ENCODE data around the gene OR7D2.

The OR7D2 gene

DNA sequence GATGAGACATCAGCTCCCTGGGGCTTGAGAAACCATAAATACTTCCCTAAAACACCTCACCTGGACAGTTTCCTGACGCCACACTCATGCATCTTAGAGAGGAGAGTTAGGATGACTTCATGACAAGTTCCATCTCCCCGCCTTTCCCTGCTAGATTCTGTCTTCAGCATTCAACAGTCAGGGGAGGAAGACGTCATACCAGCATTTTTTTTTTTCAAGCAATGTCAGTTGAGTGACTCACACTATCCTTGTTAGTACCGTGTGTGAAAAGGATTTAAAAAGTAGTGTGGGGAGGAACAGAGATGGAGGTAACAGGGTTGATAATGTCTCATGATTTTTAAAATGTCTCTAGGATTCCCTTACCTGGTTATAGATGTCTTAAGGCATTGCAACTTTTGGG, at the start of gene OR7D2:
Gene OR7D2 (plus strand): TSS at position 79 of the 400 bp plus-strand sequence. CDS start 6,803 bp downstream, outside the sequence.
- no peak within 1 kb of the TSS for H3K9ac ChIP-seq (ENCODE audit: low read length)
- TF ChIP-seq EZH2 (IDR thresholded peaks at IDR 0.05; ENCODE audit: borderline replicate concordance, low read length) = no peak
- TF ChIP-seq, protein P1, sequence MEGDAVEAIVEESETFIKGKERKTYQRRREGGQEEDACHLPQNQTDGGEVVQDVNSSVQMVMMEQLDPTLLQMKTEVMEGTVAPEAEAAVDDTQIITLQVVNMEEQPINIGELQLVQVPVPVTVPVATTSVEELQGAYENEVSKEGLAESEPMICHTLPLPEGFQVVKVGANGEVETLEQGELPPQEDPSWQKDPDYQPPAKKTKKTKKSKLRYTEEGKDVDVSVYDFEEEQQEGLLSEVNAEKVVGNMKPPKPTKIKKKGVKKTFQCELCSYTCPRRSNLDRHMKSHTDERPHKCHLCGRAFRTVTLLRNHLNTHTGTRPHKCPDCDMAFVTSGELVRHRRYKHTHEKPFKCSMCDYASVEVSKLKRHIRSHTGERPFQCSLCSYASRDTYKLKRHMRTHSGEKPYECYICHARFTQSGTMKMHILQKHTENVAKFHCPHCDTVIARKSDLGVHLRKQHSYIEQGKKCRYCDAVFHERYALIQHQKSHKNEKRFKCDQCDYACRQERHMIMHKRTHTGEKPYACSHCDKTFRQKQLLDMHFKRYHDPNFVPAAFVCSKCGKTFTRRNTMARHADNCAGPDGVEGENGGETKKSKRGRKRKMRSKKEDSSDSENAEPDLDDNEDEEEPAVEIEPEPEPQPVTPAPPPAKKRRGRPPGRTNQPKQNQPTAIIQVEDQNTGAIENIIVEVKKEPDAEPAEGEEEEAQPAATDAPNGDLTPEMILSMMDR (IDR thresholded peaks at IDR 0.05; ENCODE audit: low read length) = no peak

DNA sequence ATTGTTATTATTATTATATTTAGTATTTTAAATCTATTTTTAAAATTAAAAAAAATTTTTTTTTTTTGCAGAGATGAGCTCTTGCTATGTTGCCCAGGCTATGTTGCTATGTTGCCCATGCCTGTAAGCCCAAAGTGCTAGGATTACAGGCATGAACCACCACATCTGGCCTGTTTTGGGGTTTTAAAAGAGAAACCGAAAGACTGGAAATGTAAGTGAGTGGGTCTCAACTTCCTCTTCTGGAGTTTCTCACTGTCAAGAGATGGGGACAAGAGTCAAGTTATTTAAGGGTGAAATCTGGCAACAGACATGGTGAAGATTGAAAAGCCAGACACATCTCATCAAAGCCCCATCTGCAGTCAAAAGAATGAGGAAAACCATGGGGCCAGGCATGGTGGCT, 47.8 kb upstream of the OR7D2 start:
- H3K4me1 ChIP-seq (ENCODE audit: insufficient read depth, low read length, severe bottlenecking) = no peaks in the 10 kb centered on the region
- H3K36me3 ChIP-seq (ENCODE audit: insufficient read depth, low read length) = no peaks in the 10 kb centered on the region
- H3K27me3 ChIP-seq (ENCODE audit: insufficient read depth, low read length) = no peaks in the 10 kb centered on the region
- no peaks in the 10 kb centered on the region for H4K20me1 ChIP-seq (ENCODE audit: insufficient read depth, low read length)
- H3K4me3 ChIP-seq (ENCODE audit: low read depth, low read length, poor library complexity, severe bottlenecking) = no peak overlapping the region
- no peak overlapping the region for H2AFZ ChIP-seq (ENCODE audit: low read length)
- no peak overlapping the region for H3K27ac ChIP-seq (ENCODE audit: low read depth, low read length, poor library complexity, severe bottlenecking)
- H3K79me2 ChIP-seq (ENCODE audit: insufficient read depth, low read length) = no peaks in the 10 kb centered on the region
- H3K9ac ChIP-seq (ENCODE audit: low read length) = no peak overlapping the region
- H3K9me3 ChIP-seq (ENCODE audit: low read length) = no peaks in the 10 kb centered on the region
- TF ChIP-seq, protein P1 (IDR thresholded peaks at IDR 0.05; ENCODE audit: low read length) = no peak
- no peak for TF ChIP-seq EZH2 (IDR thresholded peaks at IDR 0.05; ENCODE audit: borderline replicate concordance, low read length)
- H3F3A ChIP-seq (ENCODE audit: insufficient read depth, low read length) = no peaks in the 10 kb centered on the region
- H3K9me2 ChIP-seq (ENCODE audit: low read depth, low read length) = no peaks in the 10 kb centered on the region
- H3K4me2 ChIP-seq (ENCODE audit: low read length) = no peak overlapping the region

More for the DNA sequence above, at the start of gene OR7D2:
- H3F3A ChIP-seq (ENCODE audit: insufficient read depth, low read length) = no peaks in the 10 kb centered on the region
- no peak within 1 kb of the TSS for H3K4me3 ChIP-seq (ENCODE audit: low read depth, low read length, poor library complexity, severe bottlenecking)
- H3K9me2 ChIP-seq (ENCODE audit: low read depth, low read length) = no peaks in the 10 kb centered on the region
- H3K27me3 ChIP-seq (ENCODE audit: insufficient read depth, low read length) = no peaks in the 10 kb centered on the region
- H3K9me3 ChIP-seq (ENCODE audit: low read length) = no peaks in the 10 kb centered on the region
- no peak within 1 kb of the TSS for H3K4me2 ChIP-seq (ENCODE audit: low read length)
- H3K79me2 ChIP-seq (ENCODE audit: insufficient read depth, low read length) = no peaks in the 10 kb centered on the region
- no peaks in the 10 kb centered on the region for H3K4me1 ChIP-seq (ENCODE audit: insufficient read depth, low read length, severe bottlenecking)
- H2AFZ ChIP-seq (ENCODE audit: low read length) = no peak within 1 kb of the TSS
- H3K27ac ChIP-seq (ENCODE audit: low read depth, low read length, poor library complexity, severe bottlenecking) = no peak within 1 kb of the TSS
- H4K20me1 ChIP-seq (ENCODE audit: insufficient read depth, low read length) = no peaks in the 10 kb centered on the region
- H3K36me3 ChIP-seq (ENCODE audit: insufficient read depth, low read length) = no peaks in the 10 kb centered on the region

DNA sequence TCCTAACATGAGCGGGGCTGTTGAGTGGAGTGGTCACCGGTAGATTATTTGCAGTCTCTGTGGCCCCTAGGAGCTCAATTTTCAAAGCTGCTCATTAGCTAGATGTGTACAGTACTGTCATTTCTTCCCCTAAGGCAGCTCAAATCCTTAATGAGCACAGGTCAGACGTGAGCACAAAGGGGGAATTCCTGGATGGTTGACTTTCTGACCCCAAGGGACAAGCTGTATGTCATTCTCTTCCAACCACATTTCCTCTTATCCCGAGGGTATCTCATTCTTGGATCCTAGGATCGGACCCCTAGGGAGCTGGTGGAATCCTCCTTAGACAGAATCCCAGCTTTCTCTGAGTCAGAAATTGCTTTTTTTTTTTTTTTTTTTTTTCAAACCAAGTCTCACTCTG, 46.4 kb upstream of the OR7D2 start:
- Histone ChIP-seq H3F3A (ENCODE audit: insufficient read depth, low read length) (no peaks in the 10 kb centered on the region), H3K9me3 (ENCODE audit: low read length) (no peaks in the 10 kb centered on the region), H3K4me2 (ENCODE audit: low read length) (no peak overlapping the region), H3K4me1 (ENCODE audit: insufficient read depth, low read length, severe bottlenecking) (peaks cover 5% of the 10 kb centered on the region), H3K9me2 (ENCODE audit: low read depth, low read length) (no peaks in the 10 kb centered on the region), H4K20me1 (ENCODE audit: insufficient read depth, low read length) (no peaks in the 10 kb centered on the region), H3K36me3 (ENCODE audit: insufficient read depth, low read length) (no peaks in the 10 kb centered on the region), H3K9ac (ENCODE audit: low read length) (no peak overlapping the region), H2AFZ (ENCODE audit: low read length) (no peak overlapping the region), H3K27ac (ENCODE audit: low read depth, low read length, poor library complexity, severe bottlenecking) (no peak overlapping the region), H3K79me2 (ENCODE audit: insufficient read depth, low read length) (no peaks in the 10 kb centered on the region), H3K27me3 (ENCODE audit: insufficient read depth, low read length) (no peaks in the 10 kb centered on the region), H3K4me3 (ENCODE audit: low read depth, low read length, poor library complexity, severe bottlenecking) (no peak overlapping the region)
- TF ChIP-seq EZH2 (IDR thresholded peaks at IDR 0.05; ENCODE audit: borderline replicate concordance, low read length) = no peak

DNA sequence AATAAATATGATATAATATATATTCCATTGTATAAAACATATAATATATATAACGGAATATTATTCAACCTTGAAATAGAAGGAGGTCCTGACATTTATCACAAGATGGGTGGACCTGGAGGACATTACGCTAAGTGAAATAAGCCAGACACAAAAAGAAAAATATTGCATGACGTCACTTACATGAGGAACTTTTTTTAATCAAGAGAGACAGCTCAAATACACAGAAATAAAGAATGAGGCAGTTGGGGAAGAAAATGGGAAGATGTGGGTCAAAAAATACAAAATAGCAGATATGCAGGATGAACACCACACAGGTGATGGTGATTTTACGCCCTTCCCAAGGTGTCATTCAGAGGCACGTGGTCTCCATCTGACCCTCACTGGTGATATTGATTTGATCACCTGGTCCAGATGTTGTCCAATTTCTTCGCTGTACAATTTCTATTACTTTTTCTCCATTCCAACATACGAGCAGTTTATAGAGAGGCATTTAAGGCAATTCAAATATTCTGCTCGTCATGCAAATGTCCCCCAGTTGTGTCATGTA, 39.1 kb upstream of the OR7D2 start:
- Histone ChIP-seq H3K9ac (ENCODE audit: low read length) (peak overlapping the region; percentile 95), H2AFZ (ENCODE audit: low read length) (peak overlapping the region; percentile 73), H3K27ac (ENCODE audit: low read depth, low read length, poor library complexity, severe bottlenecking) (peak overlapping the region; percentile 43)

More for the DNA sequence above, 39.1 kb upstream of the OR7D2 start:
- TF ChIP-seq, protein P1 (IDR thresholded peaks at IDR 0.05; ENCODE audit: low read length) = no peak
- TF ChIP-seq EZH2 (IDR thresholded peaks at IDR 0.05; ENCODE audit: borderline replicate concordance, low read length) = no peak
- Histone ChIP-seq H3K9me2 (ENCODE audit: low read depth, low read length) (no peaks in the 10 kb centered on the region), H3K4me2 (ENCODE audit: low read length) (peak overlapping the region; percentile 90), H4K20me1 (ENCODE audit: insufficient read depth, low read length) (no peaks in the 10 kb centered on the region), H3K4me1 (ENCODE audit: insufficient read depth, low read length, severe bottlenecking) (peaks cover 19% of the 10 kb centered on the region), H3K9me3 (ENCODE audit: low read length) (peaks cover 10% of the 10 kb centered on the region), H3K4me3 (ENCODE audit: low read depth, low read length, poor library complexity, severe bottlenecking) (peak overlapping the region; percentile 97), H3K27me3 (ENCODE audit: insufficient read depth, low read length) (no peaks in the 10 kb centered on the region), H3F3A (ENCODE audit: insufficient read depth, low read length) (no peaks in the 10 kb centered on the region), H3K36me3 (ENCODE audit: insufficient read depth, low read length) (peaks cover 26% of the 10 kb centered on the region), H3K79me2 (ENCODE audit: insufficient read depth, low read length) (peaks cover 43% of the 10 kb centered on the region)

Measured in OCI-LY1 (cell line).